GM12801 (cell line): Measurements from ENCODE around the gene NPTN.

ENCODE experiments used
- CTCF ChIP-seq: IDR thresholded peaks from one replicate; pipeline ENCODE4 v1.5.1; 2011; ENCODE audit warnings: control low read depth; ENCODE audit not compliant: insufficient read length; ENCODE audit errors: extremely low read depth

Gene NPTN

GRCh38 chr15:73572296-73572695, 60.9 kb downstream of the NPTN start:
- no peak for TF ChIP-seq CTCF

GRCh38 chr15:73571346-73571745, 61.8 kb downstream of the NPTN start:
- TF ChIP-seq CTCF, result no peak

GRCh38 chr15:73570355-73571032, 62.7 kb downstream of the NPTN start:
- no peak for TF ChIP-seq CTCF

GRCh38 chr15:73569361-73569760, 63.8 kb downstream of the NPTN start:
- TF ChIP-seq CTCF, result no peak

GRCh38 chr15:73568564-73569280, 64.5 kb downstream of the NPTN start:
- no peak for TF ChIP-seq CTCF

GRCh38 chr15:73567020-73567419, 66.2 kb downstream of the NPTN start:
- no peak for TF ChIP-seq CTCF

- TF ChIP-seq CTCF, result no peak
These were observed 68.9 kb downstream of the NPTN start for GRCh38 chr15:73564255-73564654.
